Thyroid gland (tissue), 4 donors: ENCODE data around the gene ARHGAP18.

Source experiments
- CTCF ChIP-seq, 6 experiments: fragments of 200-600 bp in 3 of 6; fragments of 450-650 bp in 3 of 6; sonication (generic) in 3 of 6; IDR thresholded peaks; one replicate each; pipeline ENCODE4 v1.5.1; 2016 to 2019; ENCODE audit warnings: antibody characterized with exemption in 6 of 6, mild to moderate bottlenecking in 2 of 6, inconsistent platforms in 1 of 6, moderate library complexity in 1 of 6
- POLR2A ChIP-seq, 2 donors: fragments of 450-650 bp; IDR thresholded peaks; one replicate each; pipeline ENCODE4 v1.6.1; 2017; ENCODE audit warnings: antibody characterized with exemption in 2 of 2, mild to moderate bottlenecking in 2 of 2, moderate library complexity in 1 of 2

GRCh38 chr6:129730477-129731165, 20.6 kb upstream of the ARHGAP18 start:
- TF ChIP-seq CTCF (IDR thresholded peaks at IDR 0.05) (peak; percentile 31 to 82 (median 64)), POLR2A (IDR thresholded peaks at IDR 0.05) (no peak)
